Stimulated activated CD8-positive, alpha-beta memory T cell treated with anti-CD3 and anti-CD28 coated beads, Interleukin-4, amount 100 ng/mL, for 1 hour (primary cell): ENCODE measurements around the gene ZNF219.

Experiments used
- DNase-seq, 2 donors: peaks; one replicate each; pipeline ENCODE4 v3.0.0-alpha.2; 2020; ENCODE audit warnings: low read depth in 2 of 2, low spot score in 1 of 2

The ZNF219 gene

GRCh38 chr14:21102521-21103410 lies 4.3 kb upstream of the ZNF219 start:
- no peak for DNase-seq

GRCh38 chr14:21101802-21102413 lies 3.5 kb upstream of the ZNF219 start:
- no peak for DNase-seq

GRCh38 chr14:21100931-21101330 lies 2.5 kb upstream of the ZNF219 start, which contains the start of gene TMEM253:
TMEM253 (plus strand) TSS chr14:21101066; CDS start chr14:21101344, 278 bp downstream.
- no peak for DNase-seq

GRCh38 chr14:21099596-21099985 lies 1.1 kb upstream of the ZNF219 start:
- DNase-seq: no peak

GRCh38 chr14:21098892-21099595 lies 589 bp upstream of the ZNF219 start:
- no peak for DNase-seq

GRCh38 chr14:21097636-21098075 lies 799 bp downstream of the ZNF219 start:
- DNase-seq: no peak

GRCh38 chr14:21096978-21097635 lies 1.3 kb downstream of the ZNF219 start:
- no peak for DNase-seq

- no peak for DNase-seq
Measured at GRCh38 chr14:21096438-21096837, 2.0 kb downstream of the ZNF219 start.

- DNase-seq: no peak
Measured at GRCh38 chr14:21095430-21096205, 2.8 kb downstream of the ZNF219 start.

- no peak for DNase-seq
Measured at GRCh38 chr14:21093769-21094681, 4.4 kb downstream of the ZNF219 start.

GRCh38 chr14:21093018-21093417 lies 5.4 kb downstream of the ZNF219 start:
- no peak for DNase-seq

- peak; percentile 83 to 85 for DNase-seq
Measured at GRCh38 chr14:21092273-21093011, 6.0 kb downstream of the ZNF219 start.

GRCh38 chr14:21091821-21092272 lies 6.6 kb downstream of the ZNF219 start:
- DNase-seq: no peak

- DNase-seq: no peak
Measured at GRCh38 chr14:21090940-21091663, 7.4 kb downstream of the ZNF219 start.

- DNase-seq: no peak
Measured at GRCh38 chr14:21090194-21090939, 8.1 kb downstream of the ZNF219 start.

- no peak for DNase-seq
Measured at GRCh38 chr14:21089877-21090193, 8.6 kb downstream of the ZNF219 start.

GRCh38 chr14:21089271-21089670 lies 9.2 kb downstream of the ZNF219 start:
- DNase-seq: no peak
